CD4-positive, alpha-beta T cell treated with Interleukin-10 for 1 hour (primary cell): ENCODE measurements around the gene THOC2.

ENCODE experiments used
- DNase-seq: peaks from one replicate; pipeline ENCODE4 v3.0.0-alpha.2; 2020

Gene THOC2

DNA sequence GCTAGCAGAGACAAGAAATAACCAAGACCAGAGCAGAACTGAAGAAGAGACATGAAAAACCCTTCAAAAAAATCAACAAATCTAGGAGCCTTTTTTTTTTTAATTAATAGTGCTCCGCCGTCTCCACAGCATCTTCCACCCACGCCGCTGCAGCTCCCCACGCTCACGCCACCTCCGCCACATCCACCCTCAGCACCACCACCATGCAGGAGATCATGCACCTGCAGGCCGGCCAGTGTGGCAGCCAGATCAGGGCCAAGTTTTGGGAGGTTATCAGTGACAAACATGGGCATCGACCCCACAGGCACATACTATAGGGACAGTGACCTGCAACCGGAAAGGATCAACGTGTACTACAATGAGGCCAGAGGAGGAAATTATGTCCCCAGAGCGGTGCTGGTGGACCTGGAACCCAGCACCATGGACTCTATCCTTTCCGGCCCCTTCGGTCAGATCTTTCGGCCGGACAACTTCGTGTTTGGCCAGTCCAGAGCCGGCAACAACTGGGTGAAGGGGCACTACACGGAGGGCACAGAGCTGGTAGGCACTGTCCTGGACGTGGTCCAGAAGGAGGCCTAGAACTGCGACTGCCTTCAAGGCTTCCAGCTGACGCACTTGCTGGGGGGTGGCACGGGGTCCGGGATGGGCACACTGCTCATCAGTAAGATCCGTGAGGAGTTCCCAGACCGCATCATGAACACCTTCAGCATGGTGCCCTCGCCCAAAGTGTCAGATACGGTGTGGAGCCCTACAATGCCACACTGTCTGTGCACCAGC lies 171.2 kb downstream of the THOC2 start:
- no peak for DNase-seq

DNA sequence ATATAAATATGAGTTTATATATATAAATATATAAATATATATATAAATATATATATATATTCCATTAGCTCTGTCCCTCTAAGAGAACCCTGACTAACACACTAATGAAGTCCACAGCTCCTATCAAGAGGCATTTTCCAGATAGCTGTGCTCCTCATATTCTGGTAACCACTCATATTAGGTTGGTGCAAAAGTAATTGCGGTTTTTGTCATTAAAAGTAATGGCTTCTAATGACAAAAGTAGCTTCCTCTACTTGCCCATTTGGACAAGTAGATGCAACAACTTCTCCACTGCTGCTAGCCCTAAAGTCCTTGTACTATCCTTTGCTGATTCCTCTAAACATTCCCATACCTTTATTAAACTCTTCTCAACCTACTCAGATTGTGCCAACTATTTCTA lies 182.0 kb downstream of the THOC2 start:
- no peak for DNase-seq
